NCI-H128 (cell line): Measurements from ENCODE around the gene KCNMB4.

Source experiments
- DNase-seq: peaks from one replicate; lab custom pipeline; 2025; ENCODE audit not compliant: unreplicated experiment; lab: John Stamatoyannopoulos, UW

The KCNMB4 gene

DNA sequence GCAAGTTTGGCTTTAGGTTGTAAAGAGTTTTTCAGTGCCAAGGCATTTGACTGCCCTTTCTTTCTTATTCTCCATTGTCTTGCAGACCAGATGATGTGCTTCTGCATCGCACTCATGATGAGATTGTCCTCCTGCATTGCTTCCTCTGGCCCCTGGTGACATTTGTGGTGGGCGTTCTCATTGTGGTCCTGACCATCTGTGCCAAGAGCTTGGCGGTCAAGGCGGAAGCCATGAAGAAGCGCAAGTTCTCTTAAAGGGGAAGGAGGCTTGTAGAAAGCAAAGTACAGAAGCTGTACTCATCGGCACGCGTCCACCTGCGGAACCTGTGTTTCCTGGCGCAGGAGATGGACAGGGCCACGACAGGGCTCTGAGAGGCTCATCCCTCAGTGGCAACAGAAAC, 64.3 kb downstream of the KCNMB4 start:
- no peak for DNase-seq

GRCh38 chr12:70436836-70437235, 70.7 kb downstream of the KCNMB4 start:
- no peak for DNase-seq

GRCh38 chr12:70443062-70443673, 77.1 kb downstream of the KCNMB4 start:
- DNase-seq: no peak

DNA sequence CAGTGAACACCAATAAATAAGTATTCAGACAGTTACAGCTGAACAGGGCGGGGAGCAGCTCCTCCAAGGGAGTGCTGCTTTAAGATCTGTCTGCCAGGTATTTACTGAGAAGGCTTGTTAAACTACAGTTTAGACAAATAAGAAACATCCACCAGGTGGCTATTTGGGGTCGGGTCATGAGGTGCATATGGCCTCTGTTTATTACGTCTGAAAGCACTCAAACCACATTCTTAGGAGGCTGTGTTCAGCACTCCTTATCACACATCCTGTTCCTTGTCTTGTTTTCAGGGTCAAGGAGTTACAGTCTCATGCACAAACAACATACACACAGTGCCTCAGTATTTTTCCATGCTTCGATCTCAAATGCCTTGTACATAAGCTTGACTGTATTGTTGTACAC, 78.8 kb downstream of the KCNMB4 start:
- no peak for DNase-seq

GRCh38 chr12:70448371-70448770, 82.3 kb downstream of the KCNMB4 start:
- no peak for DNase-seq

DNA sequence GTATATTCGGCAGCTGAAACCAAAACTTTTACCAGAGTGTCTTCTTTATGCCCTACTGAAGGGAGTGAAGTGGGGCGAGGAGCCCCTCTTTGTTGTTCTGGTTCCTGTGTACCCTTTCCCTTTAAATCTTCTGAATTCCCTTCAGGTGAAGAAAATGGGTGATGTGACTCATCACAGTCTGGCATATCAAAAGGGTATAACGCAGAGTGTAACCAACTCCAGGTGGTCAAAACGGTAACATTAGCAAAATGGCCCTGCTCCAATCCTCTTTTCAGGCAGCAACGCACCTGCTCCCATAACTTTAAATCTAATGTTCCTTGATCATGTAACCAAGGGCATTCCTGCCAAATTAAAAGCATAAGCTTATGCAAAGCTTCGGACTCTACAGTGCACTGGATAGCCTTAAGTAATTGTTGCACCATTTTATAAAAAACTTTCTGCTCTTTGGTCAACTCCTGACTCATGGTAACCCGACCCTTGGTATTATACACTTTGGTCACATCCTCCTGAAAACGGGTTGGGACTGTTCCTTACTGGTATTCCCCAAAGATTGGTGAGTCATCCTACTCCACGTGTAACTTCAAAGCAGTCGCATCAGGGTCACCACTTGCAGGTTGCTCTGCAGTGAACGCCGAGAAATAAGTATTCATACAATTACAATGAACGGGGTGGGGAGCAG, 83.1 kb downstream of the KCNMB4 start:
- no peak for DNase-seq

DNA sequence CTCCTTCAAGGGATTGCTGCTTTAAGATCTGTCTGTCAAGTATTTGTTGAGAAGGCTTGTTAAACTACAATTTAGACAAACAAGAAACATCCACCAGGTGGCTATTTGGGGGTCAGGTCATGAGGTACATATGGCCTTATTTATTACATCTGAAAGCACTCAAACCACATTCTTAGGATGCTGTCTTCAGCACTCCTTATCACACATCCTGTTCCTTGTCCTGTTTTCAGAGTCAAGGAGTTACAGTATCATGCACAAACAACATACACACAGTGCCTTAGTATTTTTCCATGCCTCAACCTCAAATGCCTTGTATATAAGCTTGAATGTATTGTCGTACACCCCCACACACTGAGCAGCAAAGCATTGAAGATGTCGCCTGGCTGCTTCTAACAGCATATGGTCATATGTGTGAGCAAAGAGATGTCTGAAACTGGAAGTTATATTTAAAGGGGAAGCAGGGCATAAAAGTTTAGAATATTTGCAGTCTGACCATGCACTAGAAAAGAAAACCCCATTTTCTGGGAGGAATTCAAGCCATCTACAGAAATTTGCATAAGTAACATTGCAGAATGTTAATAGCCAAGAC, 83.8 kb downstream of the KCNMB4 start:
- DNase-seq: no peak

DNA sequence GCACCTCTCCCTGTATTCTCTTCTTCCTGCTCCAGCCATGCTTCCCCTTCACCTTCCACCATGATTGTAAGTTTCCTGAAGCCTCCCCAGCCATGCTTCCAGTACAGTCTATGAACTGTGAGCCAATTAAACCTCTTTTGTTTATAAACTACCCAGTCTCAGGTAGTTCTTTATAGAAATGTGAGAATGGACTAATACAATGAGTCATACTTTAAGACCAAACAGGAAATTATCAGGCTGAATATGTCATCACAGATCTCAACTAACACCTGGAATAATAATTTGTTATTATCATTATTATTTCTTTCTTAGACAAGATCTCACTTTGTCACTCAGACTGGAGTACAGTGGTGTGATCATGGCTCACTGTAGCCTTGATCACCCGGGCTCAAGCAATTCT, 85.4 kb downstream of the KCNMB4 start:
- DNase-seq: no peak

GRCh38 chr12:70456953-70457352, 90.9 kb downstream of the KCNMB4 start:
- DNase-seq: no peak

GRCh38 chr12:70459786-70460185, 93.7 kb downstream of the KCNMB4 start:
- no peak for DNase-seq

DNA sequence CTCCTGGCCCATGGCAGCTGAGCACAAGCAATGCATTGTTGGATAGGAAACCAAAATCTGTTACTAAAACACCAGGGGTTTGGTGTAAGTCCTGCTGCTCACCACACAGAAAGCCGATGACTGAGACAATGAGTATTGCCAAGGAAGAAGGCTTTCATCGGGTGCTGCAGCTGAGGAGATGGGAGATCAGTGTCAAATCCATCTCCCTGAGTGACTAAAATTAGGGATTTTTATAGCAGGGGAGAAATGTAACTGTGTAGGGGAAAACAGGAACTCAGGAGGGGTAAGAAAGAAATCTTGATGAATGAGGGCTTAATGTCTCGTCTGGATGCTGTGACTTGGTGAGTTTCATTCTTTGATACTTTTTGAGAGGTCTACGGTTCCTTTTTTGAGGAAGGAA, 97.9 kb downstream of the KCNMB4 start:
- no peak for DNase-seq

DNA sequence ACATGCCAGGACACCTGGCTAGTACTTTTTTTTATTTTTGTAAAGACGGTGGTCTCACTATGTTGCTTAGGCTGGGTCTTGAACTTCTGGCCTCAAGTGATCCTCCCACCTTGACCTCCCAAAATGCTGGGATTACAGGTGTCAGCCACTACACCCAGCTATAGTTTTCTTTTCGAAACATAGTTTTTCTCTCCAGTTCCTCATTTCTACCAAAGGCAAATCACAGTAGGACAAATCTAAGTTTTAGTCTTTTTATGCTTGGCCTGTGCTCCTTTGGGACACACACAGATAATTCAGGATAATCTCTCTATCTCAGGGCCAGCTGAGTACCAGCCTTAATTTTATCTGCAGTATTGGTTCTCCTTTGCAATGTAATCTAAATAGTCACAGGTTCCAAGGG, 100.7 kb downstream of the KCNMB4 start:
- DNase-seq: no peak

- no peak for DNase-seq
Measured at GRCh38 chr12:70467476-70467875, 101.4 kb downstream of the KCNMB4 start.

GRCh38 chr12:70467918-70468733, 102.0 kb downstream of the KCNMB4 start:
- no peak for DNase-seq

GRCh38 chr12:70468741-70469140, 102.7 kb downstream of the KCNMB4 start:
- DNase-seq: no peak

GRCh38 chr12:70469221-70469820, 103.2 kb downstream of the KCNMB4 start:
- DNase-seq: no peak

GRCh38 chr12:70482764-70483163, 116.7 kb downstream of the KCNMB4 start:
- DNase-seq: no peak
